GM19025 (cell line): Measurements from ENCODE around the gene ZNG1F.
"Not testable (repeated sequence)": the region's sequence is repeated elsewhere in the genome, so short reads cannot be mapped to it uniquely, and the experiment has no call there.

ENCODE experiments used
- ATAC-seq: cut with Tn5 transposase; IDR thresholded peaks from one replicate; pipeline ENCODE4 v1.9.1; 2021; ENCODE audit warnings: mild to moderate bottlenecking, low read depth, moderate library complexity; ENCODE audit not compliant: unreplicated experiment

ZNG1F gene

DNA sequence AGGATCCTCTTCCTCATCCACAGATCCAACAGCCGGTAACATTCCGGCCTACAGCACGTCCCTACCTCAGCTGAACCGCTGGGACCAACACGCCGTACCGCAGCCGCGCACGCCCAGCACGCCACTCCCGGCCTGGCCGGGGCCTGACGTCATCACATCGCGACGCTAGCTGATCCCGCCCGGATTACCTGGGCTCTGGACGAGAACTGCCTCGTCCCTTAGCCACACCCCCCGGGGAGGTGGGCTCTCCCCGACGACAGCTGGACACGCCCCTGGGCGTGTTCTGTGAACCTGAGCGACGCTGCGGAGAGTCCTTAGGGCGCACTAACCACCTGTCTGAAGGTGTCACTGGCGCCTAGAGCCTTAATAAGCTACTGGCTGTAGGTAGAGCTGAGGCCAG is at the start of gene ZNG1F:
TSS of gene ZNG1F (minus strand) at position 101 of the 400 bp plus-strand sequence. CDS start at position 42, 59 bp downstream.
- not testable (repeated sequence) for ATAC-seq

GRCh38 chr9:41237110-41237749 is 48.1 kb upstream of the ZNG1F start:
- ATAC-seq, result not testable (repeated sequence)

DNA sequence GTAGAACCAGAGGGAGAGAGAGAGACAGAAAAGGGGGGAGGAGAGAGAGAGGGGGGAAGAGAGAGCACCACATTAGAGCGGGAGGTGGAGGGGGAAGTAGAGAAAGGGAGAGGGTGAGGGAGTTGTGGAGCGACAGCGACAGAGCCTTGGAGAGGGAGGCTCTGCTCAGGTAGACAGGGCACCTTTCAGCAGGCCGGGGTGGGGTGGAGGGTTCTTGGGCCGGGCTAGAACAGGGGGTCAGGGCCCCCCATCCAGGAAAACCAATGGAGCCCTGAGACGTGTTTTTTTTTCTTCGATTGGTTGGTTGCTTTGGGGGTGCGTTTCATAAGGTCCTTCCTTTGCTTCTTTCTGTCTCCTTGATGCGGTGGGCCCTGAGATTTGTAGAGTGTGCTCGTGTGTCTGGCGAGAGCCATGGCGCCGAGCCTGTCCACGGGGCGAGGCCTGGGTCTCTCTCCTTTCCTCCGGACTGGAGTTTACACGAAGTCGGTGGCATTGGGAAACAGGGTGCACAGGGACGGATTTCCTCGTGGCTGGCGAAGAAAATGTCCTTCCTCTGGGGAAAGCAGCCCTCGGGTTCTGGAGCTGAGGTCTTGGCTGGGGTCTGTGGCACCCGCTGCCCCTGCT is 47.5 kb upstream of the ZNG1F start:
- ATAC-seq, result not testable (repeated sequence)

DNA sequence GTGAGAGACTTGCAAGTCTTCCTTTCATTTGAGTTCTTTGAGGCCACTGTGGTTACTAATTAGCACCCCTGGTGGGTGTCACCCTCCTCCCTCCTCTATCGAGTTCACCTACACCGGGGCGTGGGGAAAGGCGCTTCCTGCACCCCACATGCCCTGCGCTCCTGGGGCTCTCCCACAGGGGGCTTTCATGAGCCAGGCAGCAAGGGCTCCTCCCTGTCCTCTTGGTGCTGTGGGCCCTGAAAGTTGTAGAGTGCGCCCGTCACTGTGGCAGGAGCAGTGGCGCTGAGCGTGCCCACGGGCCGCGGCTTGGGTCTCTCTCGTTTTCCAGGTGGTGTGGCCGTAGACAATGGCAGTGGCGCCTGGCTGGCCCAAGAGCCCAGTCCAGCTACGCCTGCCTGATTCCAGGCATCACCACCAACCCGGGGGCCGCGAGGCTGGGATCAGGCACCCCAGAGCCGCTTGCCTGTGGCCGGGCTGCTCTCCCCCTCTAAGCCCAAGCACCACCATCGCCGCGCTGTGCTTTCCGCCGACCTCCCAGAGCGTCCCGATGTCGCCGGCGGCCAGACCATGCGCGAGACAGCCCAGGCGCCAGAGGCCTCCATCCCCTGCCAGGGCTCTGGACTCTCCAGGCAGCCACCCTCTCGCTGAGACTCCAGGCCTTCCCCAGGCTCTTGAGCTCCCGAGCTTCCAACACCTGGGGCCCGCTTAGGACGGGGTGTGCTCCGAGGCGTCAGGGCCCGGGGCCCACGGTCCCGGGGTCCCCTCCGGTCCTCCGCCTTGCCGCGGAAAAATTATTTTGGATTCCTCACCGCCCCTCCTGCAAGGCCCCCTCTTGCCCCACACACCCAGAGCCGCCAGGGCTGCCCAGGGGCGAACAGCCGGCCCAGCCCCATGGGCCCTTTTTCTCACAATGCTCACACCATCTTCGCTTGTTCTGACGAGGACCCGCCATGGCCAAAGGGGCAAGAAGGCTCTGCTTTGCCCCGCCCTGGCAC is 46.0 kb upstream of the ZNG1F start:
- peak; percentile 100 for ATAC-seq

GRCh38 chr9:41234221-41234620 is 45.1 kb upstream of the ZNG1F start:
- peak; percentile 9 for ATAC-seq

GRCh38 chr9:41232326-41232725 is 43.2 kb upstream of the ZNG1F start:
- not testable (repeated sequence) for ATAC-seq

DNA sequence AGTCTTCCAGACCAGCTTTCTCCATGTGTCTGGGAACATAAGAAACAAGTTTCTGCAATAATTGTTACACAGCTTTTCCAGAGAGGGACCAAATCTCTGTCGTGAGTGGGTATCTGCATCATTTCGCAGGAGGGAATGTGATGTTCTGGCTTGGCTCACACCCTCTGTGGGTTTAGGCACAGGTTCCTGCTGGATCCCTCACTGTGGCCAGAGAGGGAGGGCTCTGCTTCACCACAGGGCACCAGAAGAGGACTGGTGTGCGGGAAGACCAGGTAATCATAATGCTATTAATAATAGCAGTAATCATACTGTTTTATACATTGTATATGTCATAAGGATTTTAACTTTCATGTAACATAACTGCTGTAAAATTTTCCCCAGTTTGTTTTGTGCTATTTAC is 41.3 kb upstream of the ZNG1F start:
- not testable (repeated sequence) for ATAC-seq

DNA sequence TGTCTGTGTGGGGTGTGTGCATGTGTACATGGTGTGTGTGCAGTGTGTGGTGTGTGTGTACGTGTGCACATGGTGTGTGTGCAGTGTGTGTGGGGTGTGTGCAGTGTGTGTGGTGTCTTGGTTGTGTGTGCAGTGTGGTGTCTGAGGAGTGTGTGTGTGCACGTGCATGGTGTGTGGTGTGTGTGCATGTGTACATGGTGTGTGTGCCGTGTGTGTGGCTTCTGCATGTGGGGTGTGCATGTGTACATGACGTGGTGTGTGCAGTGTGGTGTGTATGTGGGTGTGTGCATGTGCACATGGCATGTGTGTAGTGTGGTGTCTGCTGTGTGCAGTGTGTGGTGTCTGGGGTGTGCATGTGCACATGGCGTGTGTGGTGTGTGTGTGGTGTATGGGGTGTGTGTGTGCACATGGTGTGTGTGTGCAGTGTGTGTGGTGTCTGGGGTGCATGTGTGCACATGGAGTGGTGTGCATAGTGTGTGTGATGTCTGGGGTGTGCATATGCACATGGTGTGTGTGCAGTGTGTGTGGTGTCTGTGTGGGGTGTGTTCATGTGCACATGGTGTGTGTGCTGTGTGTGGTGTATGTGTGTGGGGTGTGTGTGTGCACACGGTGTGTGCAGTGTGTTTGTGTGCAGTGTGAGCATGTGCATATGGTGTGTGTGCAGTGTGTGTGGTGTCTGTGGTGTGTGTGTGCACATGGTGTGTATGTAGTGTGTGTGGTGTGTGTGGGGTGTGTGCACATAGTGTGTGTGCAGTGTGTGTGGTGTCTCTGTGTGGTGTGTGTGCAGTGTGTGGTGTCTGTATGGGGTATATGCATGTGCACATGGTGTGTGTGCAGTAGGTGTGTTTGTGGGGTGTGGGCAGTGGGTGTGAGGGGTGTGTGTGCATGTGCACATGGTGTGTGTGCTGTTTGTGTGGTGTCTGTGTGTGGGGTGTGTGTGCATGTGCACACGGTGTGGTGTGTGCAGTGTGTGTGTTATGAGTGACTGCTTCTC is 40.6 kb upstream of the ZNG1F start:
- no peak for ATAC-seq

DNA sequence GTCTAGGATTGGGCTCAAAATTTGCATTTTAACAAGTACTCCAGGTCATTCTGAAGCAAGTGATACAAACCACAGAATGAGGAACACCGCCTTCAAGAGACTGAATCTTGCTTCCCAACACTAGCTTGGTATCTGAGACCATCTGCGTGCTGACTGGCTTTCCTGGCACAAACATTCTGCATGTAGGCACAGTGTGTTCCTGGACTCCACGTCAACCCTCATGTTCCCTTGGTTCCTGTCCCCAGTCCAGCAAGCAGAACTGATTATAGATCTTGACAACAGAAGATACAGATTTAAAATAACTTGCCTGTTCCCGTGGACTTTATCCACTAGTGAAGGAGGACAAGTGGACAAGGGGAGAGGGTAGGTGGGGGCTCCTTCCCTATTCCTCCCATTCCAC is 30.7 kb upstream of the ZNG1F start:
- not testable (repeated sequence) for ATAC-seq

GRCh38 chr9:41188439-41188838 is 678 bp downstream of the ZNG1F start:
- ATAC-seq, result not testable (repeated sequence)

DNA sequence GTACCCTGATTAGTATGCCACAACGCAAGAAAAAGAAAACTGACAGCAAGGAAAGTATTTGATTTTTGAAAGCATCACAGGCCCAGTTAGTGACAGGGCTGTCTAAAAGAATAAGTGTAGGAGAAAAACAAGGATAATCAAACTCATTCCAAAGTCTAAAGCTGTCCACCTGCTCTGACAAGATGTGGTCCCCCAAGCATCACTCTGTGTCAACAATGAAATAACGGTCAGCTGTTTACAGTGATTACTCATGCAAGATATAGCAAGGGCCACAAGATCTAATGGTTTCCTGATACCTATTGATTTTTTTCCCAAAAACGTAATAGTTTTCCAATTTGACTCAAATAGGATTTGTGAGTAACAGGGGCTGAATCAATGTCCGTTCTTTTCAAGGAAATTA is 14.1 kb downstream of the ZNG1F start:
- ATAC-seq, result not testable (repeated sequence)

GRCh38 chr9:41150116-41150515 is 39.0 kb downstream of the ZNG1F start:
- not testable (repeated sequence) for ATAC-seq

DNA sequence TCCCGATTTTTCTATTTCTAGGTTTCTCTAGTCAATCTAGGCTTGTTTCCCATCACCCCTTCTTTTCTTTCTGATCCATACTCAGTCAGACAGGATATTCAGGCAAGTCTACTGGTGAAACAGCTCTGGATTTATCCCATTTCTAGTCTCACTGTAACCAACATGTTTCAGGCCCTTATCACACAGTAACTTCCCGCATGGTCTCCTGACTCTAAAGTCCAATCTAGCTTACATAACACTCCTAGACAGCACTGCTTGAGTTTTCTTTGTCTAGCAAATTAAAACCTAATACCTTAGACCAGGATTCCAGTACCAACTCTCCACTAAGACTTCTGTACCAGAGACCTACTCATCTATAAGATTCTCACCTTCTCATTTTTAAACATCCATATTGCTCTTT is 47.2 kb downstream of the ZNG1F start:
- not testable (repeated sequence) for ATAC-seq

- ATAC-seq, result not testable (repeated sequence)
These were observed 60.5 kb downstream of the ZNG1F start, which contains the start of gene FOXD4L6 for GRCh38 chr9:41128581-41128980. FOXD4L6 (minus strand) TSS chr9:41128681; CDS start chr9:41128383, 298 bp downstream.

DNA sequence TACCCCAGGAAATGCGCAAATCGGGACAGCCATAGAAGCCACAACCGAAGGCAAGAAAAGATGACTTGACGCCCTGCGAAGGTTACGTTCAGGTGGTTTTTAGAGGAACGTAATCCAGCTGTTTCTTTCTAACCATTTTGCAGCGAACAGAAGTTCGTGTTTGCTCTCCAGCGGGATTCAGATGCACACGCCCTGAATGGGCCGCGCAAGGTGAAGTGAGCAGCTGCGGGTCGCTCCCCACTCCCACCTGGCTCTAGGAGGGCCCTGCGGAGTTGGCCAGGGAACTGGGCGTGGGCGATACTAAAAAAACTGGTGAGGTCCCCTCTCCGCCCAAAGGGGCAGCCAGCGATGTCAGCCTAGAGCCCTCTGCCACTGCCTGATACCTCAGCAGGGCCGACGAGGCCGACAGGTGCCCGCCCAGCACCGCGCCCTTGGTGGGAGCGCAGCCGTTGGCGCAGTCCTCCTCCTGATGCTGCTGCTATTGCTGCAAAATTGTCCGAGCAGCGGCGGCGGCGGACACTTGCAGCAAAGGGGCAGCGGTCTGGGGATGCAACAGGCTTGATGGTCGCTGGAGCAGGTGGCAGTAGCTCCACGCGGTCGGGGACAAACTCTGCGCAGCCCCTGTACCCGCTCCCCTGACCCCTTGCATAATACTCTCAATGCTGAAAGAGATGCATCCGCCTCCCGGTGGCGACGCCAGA is 62.2 kb downstream of the ZNG1F start:
- not testable (repeated sequence) for ATAC-seq

- not testable (repeated sequence) for ATAC-seq
These were observed 63.2 kb downstream of the ZNG1F start for GRCh38 chr9:41125936-41126335.

DNA sequence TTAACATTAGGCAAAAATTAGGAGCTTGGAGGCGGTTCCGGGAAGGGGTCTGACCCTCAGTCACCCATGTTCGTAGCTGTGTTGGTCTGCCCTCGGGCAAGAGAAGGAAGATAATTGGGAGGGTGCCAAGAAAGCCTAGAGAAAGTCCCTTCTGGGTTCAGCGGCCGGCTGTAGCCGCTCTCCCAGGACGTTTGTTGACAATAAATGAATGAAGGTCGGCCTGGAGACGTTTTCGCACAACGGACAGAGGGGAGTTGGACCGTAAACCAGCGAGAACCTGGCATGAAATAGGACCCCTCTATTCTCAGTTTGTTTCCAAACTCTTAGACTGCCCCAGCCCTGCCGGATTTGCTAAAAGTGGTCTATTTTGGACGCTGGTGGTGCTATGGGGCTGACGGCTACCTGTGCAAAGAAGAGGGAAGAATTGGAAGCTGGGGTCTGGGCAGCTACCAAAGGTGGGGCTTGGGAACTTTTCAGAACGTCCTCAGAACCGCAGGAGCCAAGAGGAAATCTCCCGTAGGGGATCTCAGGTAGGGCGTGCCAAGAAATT is 63.9 kb downstream of the ZNG1F start:
- ATAC-seq, result not testable (repeated sequence)

DNA sequence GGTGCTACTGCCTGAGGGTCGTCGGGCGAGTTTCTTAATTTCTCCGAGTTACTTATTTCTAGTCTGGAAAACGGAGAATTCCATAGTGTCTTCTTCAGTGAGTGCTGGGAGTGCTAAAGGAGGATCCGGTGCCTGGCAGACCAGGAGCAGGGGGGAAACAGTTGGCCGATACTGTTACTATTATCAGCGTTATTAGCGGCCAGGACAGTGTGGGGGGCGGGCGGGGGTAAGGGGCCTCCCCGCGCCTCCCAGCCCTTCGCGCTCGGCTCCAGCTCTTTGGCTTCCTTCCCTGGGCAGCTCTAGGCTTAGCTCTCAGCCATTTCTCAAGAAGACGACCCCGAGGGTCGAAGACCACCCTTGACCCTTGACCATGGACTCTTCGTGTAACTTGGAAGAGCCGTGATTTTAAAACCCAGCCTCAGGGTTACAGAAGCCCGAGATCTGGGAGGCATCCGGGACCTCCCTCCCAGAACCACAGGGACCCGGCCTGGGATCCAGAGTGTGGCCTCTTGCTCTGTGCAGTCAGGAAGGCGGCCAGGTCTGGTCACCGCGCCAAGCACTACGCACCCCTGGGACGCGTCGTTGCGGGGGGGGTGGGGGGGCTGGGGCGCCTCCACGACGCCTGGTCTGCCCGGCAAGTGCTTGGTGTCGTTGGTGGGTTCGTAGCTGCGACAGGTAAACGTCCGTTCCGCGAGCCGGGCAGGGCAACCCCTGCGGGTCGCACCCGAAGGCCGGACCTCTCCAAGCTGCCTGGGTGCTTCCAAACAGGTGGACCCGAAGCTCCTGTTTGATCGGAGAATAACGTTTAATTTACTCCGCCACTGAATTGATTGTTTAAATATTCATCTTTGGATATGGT is 64.6 kb downstream of the ZNG1F start:
- not testable (repeated sequence) for ATAC-seq
